ENCODE measurements around the gene MYL12A. TPM values are rescaled to one million over a fixed set of nuclear protein-coding genes. Genes with fewer than 3 reads are reported as not detected.
A peak's percentile ranks its signal among the peaks of the same experiment; 100 is the strongest.

MYL12A gene
- total and polyA plus RNA-seq, 2 of the 13 experiments (the other 11 are each of a cell fraction or from before 2014, with no cell fraction given): 261 to 277 TPM

DNA sequence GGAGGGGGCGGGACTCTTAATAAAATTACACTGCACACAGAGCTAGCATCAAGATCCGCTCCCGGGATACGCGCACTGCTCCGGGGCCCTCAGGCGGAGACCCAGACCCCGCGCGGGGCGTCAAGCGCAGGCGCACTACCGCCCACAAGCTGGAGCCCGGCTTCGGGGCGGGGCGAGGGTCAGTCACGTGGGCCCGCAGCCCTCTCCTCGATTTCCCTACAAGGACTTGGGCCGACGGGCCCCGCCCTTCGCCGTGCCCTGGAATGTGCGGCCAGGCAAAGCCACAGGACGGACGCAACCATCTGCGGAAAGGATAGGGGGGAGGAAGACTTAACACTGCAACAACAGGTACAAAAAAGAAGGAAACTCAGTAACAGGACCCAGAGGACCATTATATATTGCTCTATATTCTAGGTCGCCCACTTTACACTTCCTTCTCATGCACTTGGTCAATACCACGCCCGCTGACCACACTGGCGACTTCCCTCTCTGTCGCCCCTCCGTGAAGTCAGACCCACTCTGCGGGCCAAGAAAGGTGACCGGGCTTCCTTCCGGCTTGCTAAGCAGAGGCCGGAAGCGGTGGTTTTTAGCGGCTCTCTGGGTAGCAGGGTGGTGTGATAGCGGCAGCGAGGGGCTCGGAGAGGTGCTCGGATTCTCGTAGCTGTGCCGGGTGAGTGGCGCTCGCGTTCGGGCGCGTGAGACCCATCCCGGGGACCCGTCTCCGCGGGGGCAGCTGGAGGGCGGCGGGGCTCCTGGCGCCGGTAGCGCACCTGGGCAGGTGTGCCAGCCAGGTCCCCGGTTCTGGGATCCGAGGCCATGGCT is at the start of gene MYL12A (continued):
- TF ChIP-seq NR3C1 (CRISPR knock-in tag; IDR thresholded peaks at IDR 0.05) (no peak), ZBTB26 (CRISPR knock-in tag; IDR thresholded peaks at IDR 0.05; ENCODE audit: borderline replicate concordance) (peak; percentile 22; the same call in 1 of the 2 replicates), RBM39 (IDR thresholded peaks at IDR 0.05; ENCODE audit: low read depth, low read length, poor library complexity, severe bottlenecking) (peak; percentile 98), ZNF768 (CRISPR knock-in tag; IDR thresholded peaks at IDR 0.05) (peak; percentile 70; the same call in 1 of the 2 replicates), NR0B2 (CRISPR knock-in tag; IDR thresholded peaks at IDR 0.05) (no peak), IKZF5 (CRISPR knock-in tag; IDR thresholded peaks at IDR 0.05) (peak; percentile 71), GZF1 (CRISPR knock-in tag; IDR thresholded peaks at IDR 0.05) (no peak), PBX3 (CRISPR knock-in tag; IDR thresholded peaks at IDR 0.05; ENCODE audit: borderline replicate concordance) (no peak), ISX (CRISPR knock-in tag; conservative IDR thresholded peaks at IDR 0.05) (no peak), ZNF766 (CRISPR knock-in tag; IDR thresholded peaks at IDR 0.05; ENCODE audit: borderline replicate concordance) (no peak), FOXO4 (CRISPR knock-in tag; conservative IDR thresholded peaks at IDR 0.05) (no peak), HDAC1 (CRISPR knock-in tag; IDR thresholded peaks at IDR 0.05) (peak; percentile 69), POLR2A (IDR thresholded peaks at IDR 0.05; ENCODE audit: insufficient read depth in 1 of 2, low read depth in 2 of 2, low read length in 2 of 2) (peak; percentile 90 to 91), KMT2B (CRISPR knock-in tag; IDR thresholded peaks at IDR 0.05) (0 out of 2 replicates have a peak, but pooled peaks have one; percentile 54), ZNF329 (CRISPR knock-in tag; IDR thresholded peaks at IDR 0.05; ENCODE audit: low read depth) (no peak), ZNF780A (CRISPR knock-in tag; IDR thresholded peaks at IDR 0.05) (no peak), RFX3 (CRISPR knock-in tag; IDR thresholded peaks at IDR 0.05) (no peak), HCFC1 (IDR thresholded peaks at IDR 0.05; ENCODE audit: low read depth, low read length) (peak; percentile 40), ZNF549 (CRISPR knock-in tag; IDR thresholded peaks at IDR 0.05) (no peak)
- TF ChIP-seq, protein P1, sequence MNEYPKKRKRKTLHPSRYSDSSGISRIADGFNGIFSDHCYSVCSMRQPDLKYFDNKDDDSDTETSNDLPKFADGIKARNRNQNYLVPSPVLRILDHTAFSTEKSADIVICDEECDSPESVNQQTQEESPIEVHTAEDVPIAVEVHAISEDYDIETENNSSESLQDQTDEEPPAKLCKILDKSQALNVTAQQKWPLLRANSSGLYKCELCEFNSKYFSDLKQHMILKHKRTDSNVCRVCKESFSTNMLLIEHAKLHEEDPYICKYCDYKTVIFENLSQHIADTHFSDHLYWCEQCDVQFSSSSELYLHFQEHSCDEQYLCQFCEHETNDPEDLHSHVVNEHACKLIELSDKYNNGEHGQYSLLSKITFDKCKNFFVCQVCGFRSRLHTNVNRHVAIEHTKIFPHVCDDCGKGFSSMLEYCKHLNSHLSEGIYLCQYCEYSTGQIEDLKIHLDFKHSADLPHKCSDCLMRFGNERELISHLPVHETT (CRISPR knock-in tag; conservative IDR thresholded peaks at IDR 0.05): no peak
- TF ChIP-seq, protein P2, sequence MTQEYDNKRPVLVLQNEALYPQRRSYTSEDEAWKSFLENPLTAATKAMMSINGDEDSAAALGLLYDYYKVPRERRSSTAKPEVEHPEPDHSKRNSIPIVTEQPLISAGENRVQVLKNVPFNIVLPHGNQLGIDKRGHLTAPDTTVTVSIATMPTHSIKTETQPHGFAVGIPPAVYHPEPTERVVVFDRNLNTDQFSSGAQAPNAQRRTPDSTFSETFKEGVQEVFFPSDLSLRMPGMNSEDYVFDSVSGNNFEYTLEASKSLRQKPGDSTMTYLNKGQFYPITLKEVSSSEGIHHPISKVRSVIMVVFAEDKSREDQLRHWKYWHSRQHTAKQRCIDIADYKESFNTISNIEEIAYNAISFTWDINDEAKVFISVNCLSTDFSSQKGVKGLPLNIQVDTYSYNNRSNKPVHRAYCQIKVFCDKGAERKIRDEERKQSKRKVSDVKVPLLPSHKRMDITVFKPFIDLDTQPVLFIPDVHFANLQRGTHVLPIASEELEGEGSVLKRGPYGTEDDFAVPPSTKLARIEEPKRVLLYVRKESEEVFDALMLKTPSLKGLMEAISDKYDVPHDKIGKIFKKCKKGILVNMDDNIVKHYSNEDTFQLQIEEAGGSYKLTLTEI (CRISPR knock-in tag; conservative IDR thresholded peaks at IDR 0.05): no peak
